Measurements from ENCODE around the gene TBC1D14. TPM values are rescaled to one million over a fixed set of nuclear protein-coding genes. Genes with fewer than 3 reads are reported as not detected.

TBC1D14 gene
- polyA plus RNA-seq, 3 donors, result 36.3 to 44.7 (median 39.3) TPM

GRCh38 chr4:7061815-7062214 is 152.2 kb downstream of the TBC1D14 start:
- 100% methylated on average over 2 of the region's 6 CpGs for WGBS (ENCODE audit: insufficient coverage)
- peaks cover 63% of the 10 kb centered on the region in 2 donors for H3K4me1 ChIP-seq (ENCODE audit: control insufficient read depth in 1 of 2, insufficient read depth in 2 of 2, low read length in 2 of 2)
- peaks cover 48 to 72% of the 10 kb centered on the region in 2 donors for H3K36me3 Mint-ChIP-seq
- DNase-seq, result no peak
- H3K4me1 Mint-ChIP-seq, result peaks cover 67% of the 10 kb centered on the region
- H3K27me3 Mint-ChIP-seq (ENCODE audit: low read depth in 3 of 3), result peaks cover 0 to 1% (median 1%) of the 10 kb centered on the region in 3 donors
- H4K20me1 ChIP-seq (ENCODE audit: insufficient read depth, low read length), result peaks cover 96% of the 10 kb centered on the region
- H3K4me2 ChIP-seq (replicated peaks; ENCODE audit: extremely low read depth, low read length, poor library complexity, severe bottlenecking), result no peak overlapping the region
- H3K9ac ChIP-seq (ENCODE audit: insufficient read depth, low read length, poor library complexity, severe bottlenecking), result no peak overlapping the region
- H3K27ac Mint-ChIP-seq, result no peak overlapping the region
- H3K4me3 ChIP-seq (replicated peaks in 1 of 3; ENCODE audit: low read depth in 2 of 3, low read length in 3 of 3), result no peak overlapping the region
- no peak overlapping the region for H2AFZ ChIP-seq (ENCODE audit: insufficient read depth, low read depth, low read length, poor library complexity, severe bottlenecking)
- intact Hi-C loops (cut with micrococcal nuclease), result loop anchor here in 1 of 2 donors (10.0 kb wide), 2 partner anchors 147 to 277 kb away; partner anchors contain the start of gene KIAA0232
- no peaks in the 10 kb centered on the region for H3K9me3 ChIP-seq (replicated peaks in 1 of 2; ENCODE audit: control insufficient read depth in 1 of 2, insufficient read depth in 1 of 2, low read length in 2 of 2)
- H3K79me2 ChIP-seq (ENCODE audit: insufficient read depth, low read length), result peaks cover 54% of the 10 kb centered on the region
- TF ChIP-seq CTCF (IDR thresholded peaks at IDR 0.05), result no peak
- peaks cover 31 to 50% of the 10 kb centered on the region in 2 donors for H3K36me3 ChIP-seq (replicated peaks in 1 of 2; ENCODE audit: control insufficient read depth in 1 of 2, insufficient read depth in 2 of 2, low read length in 2 of 2)
- no peak overlapping the region for H3K4me3 Mint-ChIP-seq
- no peaks in the 10 kb centered on the region for H3K27me3 ChIP-seq (ENCODE audit: control insufficient read depth in 2 of 2, insufficient read depth in 2 of 2, low read length in 2 of 2)
- no peak overlapping the region for H3K27ac ChIP-seq (ENCODE audit: low read depth in 1 of 2, low read length in 2 of 2)
- H3K9me3 Mint-ChIP-seq, result no peaks in the 10 kb centered on the region

- Histone ChIP-seq H3K4me2 (replicated peaks; ENCODE audit: extremely low read depth, low read length, poor library complexity, severe bottlenecking) (no peak overlapping the region), H3K9ac (ENCODE audit: insufficient read depth, low read length, poor library complexity, severe bottlenecking) (no peak overlapping the region), H3K4me1 (ENCODE audit: control insufficient read depth in 1 of 2, insufficient read depth in 2 of 2, low read length in 2 of 2) (peaks cover 68 to 72% of the 10 kb centered on the region in 2 donors), H3K27me3 (ENCODE audit: control insufficient read depth in 2 of 2, insufficient read depth in 2 of 2, low read length in 2 of 2) (no peaks in the 10 kb centered on the region), H3K79me2 (ENCODE audit: insufficient read depth, low read length) (peaks cover 61% of the 10 kb centered on the region), H4K20me1 (ENCODE audit: insufficient read depth, low read length) (peaks cover 93% of the 10 kb centered on the region), H3K9me3 (replicated peaks in 1 of 2; ENCODE audit: control insufficient read depth in 1 of 2, insufficient read depth in 1 of 2, low read length in 2 of 2) (no peaks in the 10 kb centered on the region), H3K27ac (ENCODE audit: low read depth in 1 of 2, low read length in 2 of 2) (no peak overlapping the region), H2AFZ (ENCODE audit: insufficient read depth, low read depth, low read length, poor library complexity, severe bottlenecking) (no peak overlapping the region), H3K36me3 (replicated peaks in 1 of 2; ENCODE audit: control insufficient read depth in 1 of 2, insufficient read depth in 2 of 2, low read length in 2 of 2) (peaks cover 31 to 43% of the 10 kb centered on the region in 2 donors), H3K4me3 (replicated peaks in 1 of 3; ENCODE audit: low read depth in 2 of 3, low read length in 3 of 3) (no peak overlapping the region)
- H3K9me3 Mint-ChIP-seq, result no peaks in the 10 kb centered on the region
- peaks cover 0 to 1% (median 1%) of the 10 kb centered on the region in 3 donors for H3K27me3 Mint-ChIP-seq (ENCODE audit: low read depth in 3 of 3)
- DNase-seq, result no peak
- H3K27ac Mint-ChIP-seq, result no peak overlapping the region
- 90% methylated on average over 2 of the region's 4 CpGs for WGBS (ENCODE audit: insufficient coverage)
- H3K4me3 Mint-ChIP-seq, result no peak overlapping the region
- intact Hi-C loops (cut with micrococcal nuclease), result loop anchor here in 1 of 2 donors (10.0 kb wide), 2 partner anchors 148 to 278 kb away; partner anchors contain the start of gene KIAA0232
- H3K4me1 Mint-ChIP-seq, result peaks cover 69% of the 10 kb centered on the region
- peaks cover 47 to 64% of the 10 kb centered on the region in 2 donors for H3K36me3 Mint-ChIP-seq
- no peak for TF ChIP-seq CTCF (IDR thresholded peaks at IDR 0.05)
Measured at GRCh38 chr4:7062816-7063215, 153.2 kb downstream of the TBC1D14 start.

Measured in CD14-positive monocyte (primary cell).